ENCODE measurements around the gene ENHO. TPM values are rescaled to one million over a fixed set of nuclear protein-coding genes. Genes with fewer than 3 reads are reported as not detected.

ENHO gene
- total and polyA plus RNA-seq, 2 of the 8 experiments (the other 6 are each of a cell fraction or from before 2014, with no cell fraction given) = 12.2 to 49.4 TPM

DNA sequence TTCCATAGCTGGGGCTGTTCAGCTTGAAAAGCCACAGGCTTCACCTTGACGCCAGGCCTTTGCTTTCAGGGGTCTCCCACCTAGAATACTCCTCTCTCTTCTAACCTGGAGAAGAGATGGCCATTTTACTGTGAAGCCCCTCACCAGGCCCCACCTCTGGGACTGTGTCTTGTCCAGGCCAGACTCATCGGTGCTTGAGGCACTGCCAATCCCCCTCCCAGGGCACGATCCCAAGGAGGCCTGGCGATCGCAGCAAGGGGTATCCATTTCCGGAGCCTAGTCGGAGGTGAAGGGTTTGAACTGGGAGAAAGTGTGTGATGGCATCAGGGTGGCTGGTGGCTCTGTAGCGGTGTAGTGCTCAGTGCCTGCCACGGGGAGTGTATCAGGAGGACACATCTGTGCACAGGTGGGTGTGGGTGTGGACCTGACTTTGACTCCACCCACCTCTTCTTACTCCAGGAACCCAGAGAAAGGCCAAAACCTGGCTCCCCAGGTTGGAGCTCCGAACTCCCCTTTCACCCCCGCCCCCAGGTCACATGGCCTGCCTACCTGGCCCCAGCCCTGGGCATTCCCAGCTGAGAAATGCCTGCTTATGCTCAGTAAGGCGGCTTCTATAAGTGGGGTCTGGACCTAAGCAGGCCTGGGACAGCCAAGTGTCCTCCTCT is 27.4 kb upstream of the ENHO start (continued):
- TF ChIP-seq, protein P1, sequence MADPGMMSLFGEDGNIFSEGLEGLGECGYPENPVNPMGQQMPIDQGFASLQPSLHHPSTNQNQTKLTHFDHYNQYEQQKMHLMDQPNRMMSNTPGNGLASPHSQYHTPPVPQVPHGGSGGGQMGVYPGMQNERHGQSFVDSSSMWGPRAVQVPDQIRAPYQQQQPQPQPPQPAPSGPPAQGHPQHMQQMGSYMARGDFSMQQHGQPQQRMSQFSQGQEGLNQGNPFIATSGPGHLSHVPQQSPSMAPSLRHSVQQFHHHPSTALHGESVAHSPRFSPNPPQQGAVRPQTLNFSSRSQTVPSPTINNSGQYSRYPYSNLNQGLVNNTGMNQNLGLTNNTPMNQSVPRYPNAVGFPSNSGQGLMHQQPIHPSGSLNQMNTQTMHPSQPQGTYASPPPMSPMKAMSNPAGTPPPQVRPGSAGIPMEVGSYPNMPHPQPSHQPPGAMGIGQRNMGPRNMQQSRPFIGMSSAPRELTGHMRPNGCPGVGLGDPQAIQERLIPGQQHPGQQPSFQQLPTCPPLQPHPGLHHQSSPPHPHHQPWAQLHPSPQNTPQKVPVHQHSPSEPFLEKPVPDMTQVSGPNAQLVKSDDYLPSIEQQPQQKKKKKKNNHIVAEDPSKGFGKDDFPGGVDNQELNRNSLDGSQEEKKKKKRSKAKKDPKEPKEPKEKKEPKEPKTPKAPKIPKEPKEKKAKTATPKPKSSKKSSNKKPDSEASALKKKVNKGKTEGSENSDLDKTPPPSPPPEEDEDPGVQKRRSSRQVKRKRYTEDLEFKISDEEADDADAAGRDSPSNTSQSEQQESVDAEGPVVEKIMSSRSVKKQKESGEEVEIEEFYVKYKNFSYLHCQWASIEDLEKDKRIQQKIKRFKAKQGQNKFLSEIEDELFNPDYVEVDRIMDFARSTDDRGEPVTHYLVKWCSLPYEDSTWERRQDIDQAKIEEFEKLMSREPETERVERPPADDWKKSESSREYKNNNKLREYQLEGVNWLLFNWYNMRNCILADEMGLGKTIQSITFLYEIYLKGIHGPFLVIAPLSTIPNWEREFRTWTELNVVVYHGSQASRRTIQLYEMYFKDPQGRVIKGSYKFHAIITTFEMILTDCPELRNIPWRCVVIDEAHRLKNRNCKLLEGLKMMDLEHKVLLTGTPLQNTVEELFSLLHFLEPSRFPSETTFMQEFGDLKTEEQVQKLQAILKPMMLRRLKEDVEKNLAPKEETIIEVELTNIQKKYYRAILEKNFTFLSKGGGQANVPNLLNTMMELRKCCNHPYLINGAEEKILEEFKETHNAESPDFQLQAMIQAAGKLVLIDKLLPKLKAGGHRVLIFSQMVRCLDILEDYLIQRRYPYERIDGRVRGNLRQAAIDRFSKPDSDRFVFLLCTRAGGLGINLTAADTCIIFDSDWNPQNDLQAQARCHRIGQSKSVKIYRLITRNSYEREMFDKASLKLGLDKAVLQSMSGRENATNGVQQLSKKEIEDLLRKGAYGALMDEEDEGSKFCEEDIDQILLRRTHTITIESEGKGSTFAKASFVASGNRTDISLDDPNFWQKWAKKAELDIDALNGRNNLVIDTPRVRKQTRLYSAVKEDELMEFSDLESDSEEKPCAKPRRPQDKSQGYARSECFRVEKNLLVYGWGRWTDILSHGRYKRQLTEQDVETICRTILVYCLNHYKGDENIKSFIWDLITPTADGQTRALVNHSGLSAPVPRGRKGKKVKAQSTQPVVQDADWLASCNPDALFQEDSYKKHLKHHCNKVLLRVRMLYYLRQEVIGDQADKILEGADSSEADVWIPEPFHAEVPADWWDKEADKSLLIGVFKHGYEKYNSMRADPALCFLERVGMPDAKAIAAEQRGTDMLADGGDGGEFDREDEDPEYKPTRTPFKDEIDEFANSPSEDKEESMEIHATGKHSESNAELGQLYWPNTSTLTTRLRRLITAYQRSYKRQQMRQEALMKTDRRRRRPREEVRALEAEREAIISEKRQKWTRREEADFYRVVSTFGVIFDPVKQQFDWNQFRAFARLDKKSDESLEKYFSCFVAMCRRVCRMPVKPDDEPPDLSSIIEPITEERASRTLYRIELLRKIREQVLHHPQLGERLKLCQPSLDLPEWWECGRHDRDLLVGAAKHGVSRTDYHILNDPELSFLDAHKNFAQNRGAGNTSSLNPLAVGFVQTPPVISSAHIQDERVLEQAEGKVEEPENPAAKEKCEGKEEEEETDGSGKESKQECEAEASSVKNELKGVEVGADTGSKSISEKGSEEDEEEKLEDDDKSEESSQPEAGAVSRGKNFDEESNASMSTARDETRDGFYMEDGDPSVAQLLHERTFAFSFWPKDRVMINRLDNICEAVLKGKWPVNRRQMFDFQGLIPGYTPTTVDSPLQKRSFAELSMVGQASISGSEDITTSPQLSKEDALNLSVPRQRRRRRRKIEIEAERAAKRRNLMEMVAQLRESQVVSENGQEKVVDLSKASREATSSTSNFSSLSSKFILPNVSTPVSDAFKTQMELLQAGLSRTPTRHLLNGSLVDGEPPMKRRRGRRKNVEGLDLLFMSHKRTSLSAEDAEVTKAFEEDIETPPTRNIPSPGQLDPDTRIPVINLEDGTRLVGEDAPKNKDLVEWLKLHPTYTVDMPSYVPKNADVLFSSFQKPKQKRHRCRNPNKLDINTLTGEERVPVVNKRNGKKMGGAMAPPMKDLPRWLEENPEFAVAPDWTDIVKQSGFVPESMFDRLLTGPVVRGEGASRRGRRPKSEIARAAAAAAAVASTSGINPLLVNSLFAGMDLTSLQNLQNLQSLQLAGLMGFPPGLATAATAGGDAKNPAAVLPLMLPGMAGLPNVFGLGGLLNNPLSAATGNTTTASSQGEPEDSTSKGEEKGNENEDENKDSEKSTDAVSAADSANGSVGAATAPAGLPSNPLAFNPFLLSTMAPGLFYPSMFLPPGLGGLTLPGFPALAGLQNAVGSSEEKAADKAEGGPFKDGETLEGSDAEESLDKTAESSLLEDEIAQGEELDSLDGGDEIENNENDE (IDR thresholded peaks at IDR 0.05; ENCODE audit: insufficient replicate concordance, low read length) = no peak
- TF ChIP-seq CREB1 (IDR thresholded peaks at IDR 0.05) (no peak), BCL11A (IDR thresholded peaks at IDR 0.05; ENCODE audit: low read depth in 2 of 2, low read length in 2 of 2) (no peak)
